ENCODE measurements around the gene NDRG3.

- no peak for TF ChIP-seq CTCF (conservative IDR thresholded peaks at IDR 0.05; ENCODE audit: low read depth, low read length)
- no peak for TF ChIP-seq MAZ (IDR thresholded peaks at IDR 0.05; ENCODE audit: borderline replicate concordance, low read depth, low read length)
- no peak for TF ChIP-seq BHLHE40 (IDR thresholded peaks at IDR 0.05; ENCODE audit: low read depth, low read length)
- no peak for TF ChIP-seq RFX5 (IDR thresholded peaks at IDR 0.05; ENCODE audit: low read depth, low read length)
- TF ChIP-seq POLR2A (IDR thresholded peaks at IDR 0.05; ENCODE audit: low read depth, low read length): no peak
- TF ChIP-seq MAFK (IDR thresholded peaks at IDR 0.05; ENCODE audit: low read depth, low read length): no peak
- no peak for TF ChIP-seq NFE2L2 (IDR thresholded peaks at IDR 0.05; ENCODE audit: low read depth, low read length)
Observed at GRCh38 chr20:36785308-36785707, 39.4 kb upstream of the NDRG3 start.
